H1 (cell line): ENCODE data around the gene HARS2.

Source experiments
- HDAC6 ChIP-seq: IDR thresholded peaks from one replicate; pipeline ENCODE4 v1.7.1; 2012; ENCODE audit warnings: low read depth, mild to moderate bottlenecking, inconsistent platforms, low read length, moderate library complexity
- POLR2A ChIP-seq, 2 experiments: IDR thresholded peaks; 1 replicate in 1 of 2; 2 replicates in 1 of 2; pipeline ENCODE4 v1.6.1; 2011; ENCODE audit warnings: low read depth in 2 of 2, low read length in 2 of 2, mild to moderate bottlenecking in 2 of 2; ENCODE audit errors: control extremely low read depth in 1 of 2
- POLR2AphosphoS5 ChIP-seq: IDR thresholded peaks from 2 replicates; pipeline ENCODE4 v1.6.1; 2011; ENCODE audit warnings: low read depth, low read length
- RAD21 ChIP-seq, 2 experiments: IDR thresholded peaks in 1 of 2; conservative IDR thresholded peaks in 1 of 2; 2 replicates each; pipeline ENCODE4 v1.6.1; 2011; ENCODE audit warnings: low read depth in 2 of 2, low read length in 2 of 2, improper control_type of control experiment in 1 of 2, inconsistent platforms in 1 of 2, mild to moderate bottlenecking in 1 of 2, moderate library complexity in 1 of 2
- TAF1 ChIP-seq: IDR thresholded peaks from 2 replicates; pipeline ENCODE4 v1.6.1; 2011; ENCODE audit warnings: mild to moderate bottlenecking, low read depth, low read length
- TF ChIP-seq, protein P1 (sequence below), 3 experiments: IDR thresholded peaks; 1 replicate in 2 of 3; 2 replicates in 1 of 3; pipeline versions ENCODE4 v1.5.1 to v1.6.1; 2011; ENCODE audit warnings: low read length in 3 of 3, mild to moderate bottlenecking in 3 of 3, inconsistent platforms in 2 of 3, low read depth in 1 of 3, moderate library complexity in 1 of 3; ENCODE audit not compliant: insufficient read depth in 1 of 3; ENCODE audit errors: control extremely low read depth in 1 of 3

DNA sequence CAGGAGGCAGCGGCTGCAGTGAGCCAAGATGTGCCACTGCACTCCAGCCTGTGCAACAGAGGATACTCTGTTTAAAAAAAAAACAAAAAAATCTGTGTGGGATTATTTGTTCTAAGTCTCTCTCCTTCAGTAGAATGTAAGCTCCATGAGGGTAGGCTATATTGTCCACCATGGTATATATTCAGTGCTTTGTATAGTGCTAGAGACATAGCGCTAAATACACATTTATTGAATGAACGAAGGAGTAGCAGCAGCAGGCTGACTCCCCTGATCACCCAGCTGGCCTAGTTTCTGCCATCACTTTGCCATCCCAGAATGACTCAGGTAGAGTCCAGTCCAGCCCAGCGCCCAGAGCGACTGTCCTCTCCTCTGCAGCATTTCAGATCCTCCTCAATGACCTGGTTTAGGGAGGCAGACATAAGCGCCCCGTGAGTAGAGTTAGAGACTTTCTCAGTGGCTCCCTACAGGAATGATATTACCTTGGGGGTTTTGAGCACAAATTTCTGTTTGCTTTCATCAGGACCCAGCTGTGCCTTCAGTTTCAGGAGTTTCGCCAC, 801 bp upstream of the HARS2 start:
- TF ChIP-seq POLR2A (IDR thresholded peaks at IDR 0.05; ENCODE audit: control extremely low read depth in 1 of 2, low read depth in 2 of 2, low read length in 2 of 2) (no peak), POLR2AphosphoS5 (no peak), TAF1 (no peak), RAD21 (IDR thresholded peaks at IDR 0.05 in 1 of 2, conservative IDR thresholded peaks at IDR 0.05 in 1 of 2; ENCODE audit: low read depth in 2 of 2, low read length in 2 of 2) (no peak), HDAC6 (no peak)
- TF ChIP-seq, protein P1, sequence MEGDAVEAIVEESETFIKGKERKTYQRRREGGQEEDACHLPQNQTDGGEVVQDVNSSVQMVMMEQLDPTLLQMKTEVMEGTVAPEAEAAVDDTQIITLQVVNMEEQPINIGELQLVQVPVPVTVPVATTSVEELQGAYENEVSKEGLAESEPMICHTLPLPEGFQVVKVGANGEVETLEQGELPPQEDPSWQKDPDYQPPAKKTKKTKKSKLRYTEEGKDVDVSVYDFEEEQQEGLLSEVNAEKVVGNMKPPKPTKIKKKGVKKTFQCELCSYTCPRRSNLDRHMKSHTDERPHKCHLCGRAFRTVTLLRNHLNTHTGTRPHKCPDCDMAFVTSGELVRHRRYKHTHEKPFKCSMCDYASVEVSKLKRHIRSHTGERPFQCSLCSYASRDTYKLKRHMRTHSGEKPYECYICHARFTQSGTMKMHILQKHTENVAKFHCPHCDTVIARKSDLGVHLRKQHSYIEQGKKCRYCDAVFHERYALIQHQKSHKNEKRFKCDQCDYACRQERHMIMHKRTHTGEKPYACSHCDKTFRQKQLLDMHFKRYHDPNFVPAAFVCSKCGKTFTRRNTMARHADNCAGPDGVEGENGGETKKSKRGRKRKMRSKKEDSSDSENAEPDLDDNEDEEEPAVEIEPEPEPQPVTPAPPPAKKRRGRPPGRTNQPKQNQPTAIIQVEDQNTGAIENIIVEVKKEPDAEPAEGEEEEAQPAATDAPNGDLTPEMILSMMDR (IDR thresholded peaks at IDR 0.05; ENCODE audit: control extremely low read depth in 1 of 3, insufficient read depth in 1 of 3, low read depth in 1 of 3, low read length in 3 of 3), result no peak
